HEK293T (cell line): ENCODE results near the gene FRMD1.

Source experiments
- ARNT ChIP-seq: fragments of 450-650 bp; IDR thresholded peaks from 2 replicates; pipeline ENCODE4 v1.6.1; 2017; ENCODE audit warnings: mild to moderate bottlenecking
- BHLHE40 ChIP-seq: fragments of 450-650 bp; IDR thresholded peaks from 2 replicates; pipeline ENCODE4 v1.6.1; 2016; ENCODE audit warnings: mild to moderate bottlenecking, moderate library complexity, borderline replicate concordance
- CTBP1 ChIP-seq: fragments of 450-650 bp; IDR thresholded peaks from 2 replicates; pipeline ENCODE4 v1.6.1; 2016; ENCODE audit warnings: borderline replicate concordance
- ELF4 ChIP-seq: fragments of 450-650 bp; IDR thresholded peaks from 2 replicates; pipeline ENCODE4 v1.6.1; 2017; ENCODE audit warnings: antibody characterized with exemption
- FOXA1 ChIP-seq: fragments of 450-650 bp; IDR thresholded peaks from 2 replicates; pipeline ENCODE4 v1.6.1; 2016; ENCODE audit warnings: mild to moderate bottlenecking
- FOXK2 ChIP-seq: fragments of 450-650 bp; IDR thresholded peaks from 2 replicates; pipeline ENCODE4 v1.6.1; 2016; ENCODE audit warnings: mild to moderate bottlenecking
- FOXM1 ChIP-seq: fragments of 450-650 bp; IDR thresholded peaks from 2 replicates; pipeline ENCODE4 v1.6.1; 2017; ENCODE audit warnings: mild to moderate bottlenecking, borderline replicate concordance
- HDGF ChIP-seq: fragments of 450-650 bp; IDR thresholded peaks from 2 replicates; pipeline ENCODE4 v1.6.1; 2017; ENCODE audit warnings: antibody characterized with exemption, borderline replicate concordance
- NFRKB ChIP-seq: fragments of 450-650 bp; IDR thresholded peaks from 2 replicates; pipeline ENCODE4 v1.6.1; 2016; ENCODE audit warnings: mild to moderate bottlenecking, moderate library complexity
- PKNOX1 ChIP-seq: fragments of 450-650 bp; IDR thresholded peaks from 2 replicates; pipeline ENCODE4 v1.6.1; 2016
- SP1 ChIP-seq: fragments of 450-650 bp; IDR thresholded peaks from 2 replicates; pipeline ENCODE4 v1.6.1; 2017
- SUZ12 ChIP-seq: fragments of 450-650 bp; IDR thresholded peaks from 2 replicates; pipeline ENCODE4 v1.6.1; 2016; ENCODE audit warnings: mild to moderate bottlenecking
- TARDBP ChIP-seq: fragments of 450-650 bp; IDR thresholded peaks from 2 replicates; pipeline ENCODE4 v1.6.1; 2016
- ZNF384 ChIP-seq: fragments of 450-650 bp; IDR thresholded peaks from 2 replicates; pipeline ENCODE4 v1.6.1; 2016

- no peak for TF ChIP-seq BHLHE40
- TF ChIP-seq FOXK2 = no peak
- no peak for TF ChIP-seq HDGF
- TF ChIP-seq CTBP1 = no peak
- TF ChIP-seq NFRKB = no peak
- no peak for TF ChIP-seq PKNOX1
- TF ChIP-seq SUZ12 = no peak
- no peak for TF ChIP-seq FOXA1
- TF ChIP-seq ELF4 = no peak
- TF ChIP-seq SP1 = no peak
- TF ChIP-seq TARDBP = no peak
- no peak for TF ChIP-seq FOXM1
- no peak for TF ChIP-seq ZNF384
- no peak for TF ChIP-seq ARNT
Observed at GRCh38 chr6:168113226-168113625, 34.2 kb upstream of the FRMD1 start.
